NCI-H2029 treated with DMSO at 0.1 percent for 48 hours (cell line): ENCODE measurements around the gene SLC39A9.

Experiments used
- DNase-seq: peaks from one replicate; lab custom pipeline; 2025; lab: John Stamatoyannopoulos, UW

Gene SLC39A9

DNA sequence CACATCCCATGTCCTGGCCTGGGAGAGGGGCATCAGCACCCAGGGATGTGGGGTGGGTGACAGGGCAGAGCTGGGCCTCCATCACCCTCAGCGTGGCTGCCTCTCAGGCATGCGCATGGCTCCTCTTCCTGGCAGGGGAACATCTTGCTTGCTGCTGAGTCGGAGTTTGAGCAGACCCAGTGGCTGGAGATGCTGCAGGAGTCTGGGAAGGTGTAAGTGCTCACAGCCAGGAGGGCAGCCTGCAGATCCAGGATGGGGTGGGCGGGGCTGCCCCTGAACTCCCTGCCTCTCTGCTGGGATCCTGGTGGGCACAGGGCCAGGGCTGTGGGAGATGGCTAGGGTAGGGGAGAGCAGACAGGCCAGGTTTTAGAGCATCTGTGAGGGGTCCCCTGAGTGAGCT lies 102.2 kb downstream of the SLC39A9 start:
- no peak for DNase-seq

DNA sequence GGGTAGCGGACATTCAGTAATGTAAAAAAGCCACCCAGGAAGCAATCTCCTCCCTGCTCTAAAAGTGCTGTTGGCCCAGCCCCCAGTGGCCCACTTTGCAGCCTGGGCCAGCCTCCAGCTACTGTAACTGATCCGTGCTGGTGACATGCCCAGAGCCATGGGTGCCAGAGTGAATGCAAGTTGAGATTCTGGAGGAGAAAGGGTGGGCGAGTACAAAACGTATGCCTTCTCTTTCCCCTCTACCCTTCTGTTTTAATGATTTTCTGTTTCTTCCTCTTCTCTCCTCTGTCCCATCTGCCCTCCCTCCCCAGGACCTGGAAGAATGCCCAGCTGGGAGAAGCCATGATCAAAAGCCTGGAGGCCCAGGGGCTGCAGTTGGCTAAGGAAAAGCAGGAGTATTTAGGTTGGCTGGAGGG lies 102.9 kb downstream of the SLC39A9 start:
- peak; percentile 40 for DNase-seq

DNA sequence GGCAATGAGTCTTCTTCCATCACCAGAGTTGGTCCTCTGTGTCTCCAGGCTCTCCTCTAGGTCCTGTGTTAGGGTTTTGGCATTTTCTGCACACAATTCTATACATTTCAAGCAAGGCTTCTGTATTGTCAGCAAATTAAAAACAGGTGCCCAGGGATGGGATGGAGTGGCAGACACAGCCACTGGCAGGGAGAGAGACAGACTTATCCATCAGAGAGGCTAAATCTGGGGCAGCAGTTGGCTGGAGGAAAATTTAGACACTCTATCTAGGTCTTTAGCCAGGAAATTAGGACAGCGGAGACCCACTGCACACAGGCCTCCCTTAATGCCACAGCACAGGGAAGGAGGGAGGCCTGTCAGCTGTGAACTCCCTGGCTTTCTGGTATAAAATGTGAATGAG lies 106.3 kb downstream of the SLC39A9 start:
- DNase-seq: no peak

DNA sequence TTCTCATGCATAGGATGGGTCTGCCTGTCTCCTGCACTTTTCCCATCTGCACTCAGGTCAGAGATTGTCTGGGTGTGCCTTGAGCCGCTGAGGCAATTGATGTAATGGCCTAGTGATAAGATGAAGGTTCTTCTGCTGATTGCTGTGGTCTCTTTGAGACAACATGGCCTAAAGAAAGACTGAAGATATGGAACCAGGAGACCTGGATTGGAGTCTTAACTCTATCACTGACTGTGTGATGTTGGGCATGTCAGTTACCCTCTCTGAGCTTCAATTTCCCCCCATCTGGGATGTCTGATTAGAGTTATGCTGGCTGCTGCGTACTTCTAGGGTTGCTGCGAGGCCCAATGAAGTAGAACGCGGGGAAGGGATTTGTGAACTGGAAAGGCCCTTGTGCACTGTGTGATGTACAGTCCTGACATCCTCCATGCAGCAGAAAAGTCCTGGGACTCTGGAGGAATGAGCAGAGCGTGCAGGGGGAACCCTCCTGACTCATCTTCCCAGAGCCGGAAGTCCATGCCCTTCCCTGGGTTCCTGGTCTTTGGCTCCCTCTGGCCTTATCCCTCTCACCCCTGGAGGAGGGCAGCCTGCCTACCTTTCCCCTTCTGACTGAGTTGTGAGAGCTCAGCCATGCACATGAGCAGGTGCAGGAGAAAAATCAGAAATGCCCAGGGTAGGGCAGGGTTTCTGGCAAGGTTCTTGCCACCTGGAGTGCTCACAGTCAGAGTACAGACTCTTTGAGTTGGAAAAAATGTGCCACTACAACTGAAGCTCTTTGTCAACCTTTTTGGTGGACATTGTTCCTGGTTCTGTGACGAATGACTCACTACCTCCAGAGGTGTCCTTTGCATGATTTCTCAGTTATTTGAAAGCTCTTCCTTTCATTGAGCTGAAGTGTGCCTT lies 107.1 kb downstream of the SLC39A9 start:
- no peak for DNase-seq

DNA sequence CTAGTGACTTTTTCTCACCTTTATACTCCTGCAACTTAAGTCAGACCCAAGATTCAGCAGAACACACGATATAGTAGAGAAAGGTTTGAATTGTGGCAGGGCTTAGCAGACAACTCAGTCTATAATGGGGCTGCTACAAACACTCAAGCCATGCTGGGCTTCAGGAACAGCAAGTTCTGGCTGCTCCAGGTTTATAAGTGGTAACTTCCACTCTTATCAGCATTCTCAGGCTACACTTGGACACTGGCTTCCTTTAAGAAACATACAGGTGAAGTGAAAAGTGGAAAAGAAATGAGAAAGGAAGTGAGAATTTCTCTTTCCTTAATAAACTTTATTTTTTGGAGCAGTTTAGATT lies 107.7 kb downstream of the SLC39A9 start:
- DNase-seq: no peak
